GM10266 (cell line): ENCODE results near the gene MFRP.

ENCODE experiments used
- DNase-seq: peaks from one replicate; pipeline ENCODE4 v3.0.0; 2012; ENCODE audit errors: extremely low spot score
- TF ChIP-seq, protein P1 (sequence below): IDR thresholded peaks from 2 replicates; pipeline ENCODE4 v1.5.1; 2012; ENCODE audit warnings: mild to moderate bottlenecking, low read depth; ENCODE audit not compliant: control insufficient read depth, insufficient read depth; ENCODE audit errors: missing control alignments

The MFRP gene

DNA sequence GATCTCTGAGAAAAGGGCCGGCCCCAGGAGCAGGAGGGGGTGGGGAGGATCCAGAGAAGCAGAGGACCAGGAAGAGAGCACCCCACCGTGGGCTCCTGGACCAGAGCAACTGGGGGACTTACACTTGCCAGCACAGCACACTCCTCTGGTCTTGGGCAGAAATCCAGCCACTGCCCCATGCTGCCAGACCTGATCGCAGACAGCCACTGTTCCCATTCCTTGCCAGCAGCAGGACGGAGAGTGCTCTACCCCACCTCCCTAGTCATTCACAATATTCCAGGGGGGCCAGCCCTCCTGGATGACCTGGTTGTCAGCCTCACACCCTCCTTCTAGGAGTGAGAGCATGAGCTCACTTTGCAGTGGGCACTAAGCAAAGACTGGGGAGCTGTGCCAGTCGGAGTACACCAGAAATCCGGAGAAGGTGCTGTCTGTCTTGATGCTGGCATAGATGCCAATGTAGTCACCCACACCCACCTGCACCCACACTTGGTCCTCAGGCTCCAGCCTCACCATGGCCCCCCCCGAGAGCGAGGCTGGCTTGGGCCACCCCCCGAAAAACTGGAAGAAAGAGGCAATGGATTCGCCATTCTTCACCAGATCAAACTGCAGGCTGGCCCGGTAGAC lies 7.4 kb downstream of the MFRP start:
- no peak for DNase-seq
- TF ChIP-seq, protein P1, sequence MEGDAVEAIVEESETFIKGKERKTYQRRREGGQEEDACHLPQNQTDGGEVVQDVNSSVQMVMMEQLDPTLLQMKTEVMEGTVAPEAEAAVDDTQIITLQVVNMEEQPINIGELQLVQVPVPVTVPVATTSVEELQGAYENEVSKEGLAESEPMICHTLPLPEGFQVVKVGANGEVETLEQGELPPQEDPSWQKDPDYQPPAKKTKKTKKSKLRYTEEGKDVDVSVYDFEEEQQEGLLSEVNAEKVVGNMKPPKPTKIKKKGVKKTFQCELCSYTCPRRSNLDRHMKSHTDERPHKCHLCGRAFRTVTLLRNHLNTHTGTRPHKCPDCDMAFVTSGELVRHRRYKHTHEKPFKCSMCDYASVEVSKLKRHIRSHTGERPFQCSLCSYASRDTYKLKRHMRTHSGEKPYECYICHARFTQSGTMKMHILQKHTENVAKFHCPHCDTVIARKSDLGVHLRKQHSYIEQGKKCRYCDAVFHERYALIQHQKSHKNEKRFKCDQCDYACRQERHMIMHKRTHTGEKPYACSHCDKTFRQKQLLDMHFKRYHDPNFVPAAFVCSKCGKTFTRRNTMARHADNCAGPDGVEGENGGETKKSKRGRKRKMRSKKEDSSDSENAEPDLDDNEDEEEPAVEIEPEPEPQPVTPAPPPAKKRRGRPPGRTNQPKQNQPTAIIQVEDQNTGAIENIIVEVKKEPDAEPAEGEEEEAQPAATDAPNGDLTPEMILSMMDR: no peak

DNA sequence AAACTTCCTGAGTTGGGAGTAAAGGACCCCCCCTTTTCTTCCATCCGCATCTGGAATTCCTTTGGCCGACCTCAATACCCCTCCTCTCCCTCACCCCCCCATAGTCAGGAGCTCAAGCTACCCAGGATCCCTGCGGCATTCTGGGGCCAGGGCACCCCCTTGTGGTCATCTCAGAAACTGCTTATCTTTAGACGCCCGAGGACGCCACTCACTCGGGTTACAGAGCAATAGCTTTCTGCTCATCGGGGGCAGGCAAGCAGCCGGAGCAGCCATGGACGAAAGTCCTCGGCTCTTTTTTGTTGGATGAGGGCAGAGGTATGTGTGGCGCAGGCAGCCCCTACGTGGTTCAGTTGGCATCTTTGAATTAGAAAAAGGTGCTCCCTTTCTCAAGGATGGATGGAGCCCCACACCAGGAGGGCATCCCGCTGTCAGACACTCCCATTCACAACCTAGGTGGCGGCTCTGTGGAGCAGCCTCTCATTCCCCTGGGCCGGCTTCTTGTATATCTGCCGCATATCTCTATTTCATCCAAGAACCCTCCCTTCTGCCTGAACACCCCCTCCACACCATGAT lies 8.1 kb downstream of the MFRP start:
- peak; percentile 89 for DNase-seq
- TF ChIP-seq, protein P1: peak; percentile 79

DNA sequence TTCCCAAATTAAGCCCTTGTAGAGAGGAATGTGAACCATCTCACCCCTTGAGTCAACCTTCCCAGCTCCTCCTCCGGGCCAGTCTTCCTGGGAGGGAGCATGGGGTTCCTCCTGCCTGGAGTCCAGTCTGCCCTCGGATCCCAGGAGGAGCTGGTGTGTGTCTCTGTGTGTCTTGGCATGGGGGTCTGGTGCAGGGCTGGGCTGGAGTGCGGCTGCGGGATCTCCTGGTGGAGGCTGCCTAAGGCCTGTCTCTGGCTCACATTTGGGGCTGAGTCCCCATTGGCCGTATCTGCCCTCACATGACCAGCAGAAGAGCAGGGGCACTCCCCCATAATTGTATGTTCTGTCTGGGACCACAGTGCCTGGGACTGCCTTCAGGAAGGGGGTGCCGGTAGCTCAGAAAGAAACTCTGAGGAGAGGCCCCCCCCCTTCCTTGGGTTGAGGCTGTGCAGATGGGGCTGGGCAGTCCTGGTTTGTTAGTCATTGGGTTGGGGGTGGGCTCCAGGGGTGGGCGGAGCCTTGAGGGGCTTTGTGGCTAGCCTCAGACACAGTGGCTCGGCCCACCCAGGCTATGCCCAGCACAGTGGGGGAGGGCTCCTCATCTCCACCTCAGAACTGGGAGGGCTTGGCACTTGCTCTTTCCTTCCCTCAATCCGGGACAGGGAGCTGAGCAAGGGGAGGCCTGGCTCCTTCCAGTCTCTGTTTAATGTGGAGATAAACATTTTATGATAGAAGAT lies 8.8 kb downstream of the MFRP start:
- no peak for DNase-seq
- TF ChIP-seq, protein P1: no peak

DNA sequence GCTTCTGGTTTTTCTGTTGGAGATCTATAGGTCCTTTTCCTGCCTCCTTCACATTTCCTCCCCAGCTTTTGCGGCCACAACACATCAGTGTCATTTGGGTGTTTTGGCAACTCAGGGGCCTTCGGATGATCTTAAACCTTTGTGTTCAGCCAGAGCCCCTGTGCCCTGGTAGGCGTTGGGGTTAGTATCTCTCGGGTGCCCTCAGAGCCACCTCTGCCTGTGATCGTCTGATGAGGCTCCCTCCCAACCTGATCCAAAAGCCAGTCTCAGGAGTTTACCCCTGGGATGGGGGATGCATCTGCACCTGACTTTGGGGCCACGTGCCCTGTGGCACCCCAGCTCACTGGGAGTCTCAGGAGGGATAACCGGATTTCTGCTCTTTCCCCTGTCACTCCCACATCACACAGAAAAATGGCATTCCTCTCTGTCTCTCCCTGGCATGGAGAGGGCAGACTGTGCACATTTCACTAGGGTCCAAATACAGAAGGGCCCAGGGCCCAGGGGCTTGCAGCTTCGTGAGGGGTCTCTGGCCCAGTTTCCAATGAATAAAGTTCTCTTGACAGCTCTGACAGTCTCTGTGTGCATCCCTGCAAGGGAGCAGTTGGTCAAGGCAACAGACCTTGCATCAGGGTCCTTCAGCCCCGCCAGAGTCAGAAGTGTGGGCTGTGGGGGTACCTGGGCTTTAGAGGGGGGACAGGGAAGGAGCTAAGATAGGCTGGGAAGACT lies 9.6 kb downstream of the MFRP start:
- TF ChIP-seq, protein P1: no peak
- DNase-seq: no peak

DNA sequence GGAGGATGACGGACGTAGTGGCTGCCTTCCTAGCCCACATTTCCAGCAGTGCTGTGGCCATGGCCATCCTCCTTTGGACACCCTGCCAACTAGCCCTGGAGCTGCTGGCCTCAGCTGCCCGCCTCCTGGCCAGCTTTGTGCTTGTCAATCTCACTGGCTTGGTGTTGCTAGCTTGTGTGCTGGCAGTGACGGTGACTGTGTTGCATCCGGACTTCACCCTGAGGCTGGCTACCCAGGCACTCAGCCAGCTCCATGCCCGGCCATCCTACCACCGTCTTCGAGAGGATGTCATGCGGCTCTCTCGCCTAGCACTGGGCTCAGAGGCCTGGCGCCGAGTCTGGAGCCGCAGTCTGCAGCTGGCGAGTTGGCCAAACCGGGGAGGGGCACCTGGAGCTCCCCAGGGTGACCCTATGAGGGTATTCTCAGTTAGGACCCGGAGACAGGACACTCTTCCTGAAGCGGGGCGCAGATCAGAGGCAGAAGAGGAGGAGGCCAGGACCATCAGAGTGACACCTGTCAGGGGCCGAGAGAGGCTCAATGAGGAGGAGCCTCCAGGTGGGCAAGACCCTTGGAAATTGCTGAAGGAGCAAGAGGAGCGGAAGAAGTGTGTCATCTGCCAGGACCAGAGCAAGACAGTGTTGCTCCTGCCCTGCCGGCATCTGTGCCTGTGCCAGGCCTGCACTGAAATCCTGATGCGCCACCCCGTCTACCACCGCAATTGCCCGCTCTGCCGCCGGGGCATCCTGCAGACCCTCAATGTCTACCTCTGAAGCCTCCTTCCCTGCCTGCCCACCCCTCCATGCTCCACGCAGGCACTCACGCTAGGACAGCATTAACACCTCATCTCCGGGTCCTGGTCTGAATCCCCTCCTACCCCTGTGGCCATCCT lies 10.6 kb downstream of the MFRP start:
- TF ChIP-seq, protein P1: no peak
- DNase-seq: no peak

DNA sequence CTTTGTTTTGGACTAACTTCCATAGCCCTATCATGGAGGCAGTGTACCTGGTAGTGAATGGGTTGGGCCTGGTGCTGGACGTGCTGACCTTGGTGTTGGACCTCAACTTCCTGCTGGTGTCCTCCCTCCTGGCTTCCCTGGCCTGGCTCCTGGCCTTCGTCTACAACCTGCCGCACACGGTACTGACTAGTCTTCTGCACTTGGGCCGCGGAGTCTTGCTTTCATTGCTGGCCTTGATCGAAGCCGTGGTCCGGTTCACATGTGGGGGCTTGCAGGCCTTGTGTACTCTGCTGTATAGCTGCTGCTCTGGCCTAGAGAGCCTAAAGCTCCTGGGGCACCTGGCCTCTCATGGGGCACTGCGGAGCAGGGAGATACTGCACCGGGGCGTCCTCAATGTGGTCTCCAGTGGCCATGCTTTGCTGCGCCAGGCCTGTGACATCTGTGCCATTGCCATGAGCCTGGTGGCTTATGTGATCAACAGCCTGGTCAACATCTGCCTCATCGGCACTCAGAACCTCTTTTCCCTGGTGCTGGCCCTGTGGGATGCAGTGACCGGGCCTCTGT lies 11.3 kb downstream of the MFRP start:
- TF ChIP-seq, protein P1: no peak
- DNase-seq: no peak
